ENCODE data around the gene RND2.

Gene RND2

DNA sequence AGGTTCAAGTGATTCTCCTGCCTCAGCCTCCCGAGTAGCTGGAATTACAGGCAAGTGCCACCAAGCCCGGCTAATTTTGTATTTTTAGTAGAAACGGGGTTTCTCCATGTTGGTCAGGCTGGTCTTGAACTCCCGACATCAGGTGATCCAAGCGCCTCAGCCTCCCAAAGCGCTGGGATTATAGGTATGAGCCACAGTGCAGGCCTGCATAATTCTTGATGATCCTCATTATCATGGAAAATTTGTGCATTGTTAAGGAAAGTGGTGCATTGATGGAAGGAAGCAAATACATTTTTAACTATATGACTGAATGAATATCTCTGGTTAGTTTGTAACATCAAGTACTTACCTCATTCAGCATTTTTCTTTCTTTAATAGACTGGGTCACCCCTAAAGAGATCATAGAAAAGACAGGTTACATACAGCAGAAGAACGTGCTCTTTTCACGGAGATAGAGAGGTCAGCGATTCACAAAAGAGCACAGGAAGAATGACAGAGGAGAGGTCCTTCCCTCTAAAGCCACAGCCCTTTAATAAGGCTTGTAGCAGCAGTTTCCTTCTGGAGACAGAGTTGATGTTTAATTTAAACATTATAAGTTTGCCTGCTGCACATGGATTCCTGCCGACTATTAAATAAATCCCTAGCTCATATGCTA, 38.1 kb downstream of the RND2 start:
- no peaks in the 10 kb centered on the region for H3K36me3 ChIP-seq (replicated peaks; ENCODE audit: insufficient read depth, low read length)

DNA sequence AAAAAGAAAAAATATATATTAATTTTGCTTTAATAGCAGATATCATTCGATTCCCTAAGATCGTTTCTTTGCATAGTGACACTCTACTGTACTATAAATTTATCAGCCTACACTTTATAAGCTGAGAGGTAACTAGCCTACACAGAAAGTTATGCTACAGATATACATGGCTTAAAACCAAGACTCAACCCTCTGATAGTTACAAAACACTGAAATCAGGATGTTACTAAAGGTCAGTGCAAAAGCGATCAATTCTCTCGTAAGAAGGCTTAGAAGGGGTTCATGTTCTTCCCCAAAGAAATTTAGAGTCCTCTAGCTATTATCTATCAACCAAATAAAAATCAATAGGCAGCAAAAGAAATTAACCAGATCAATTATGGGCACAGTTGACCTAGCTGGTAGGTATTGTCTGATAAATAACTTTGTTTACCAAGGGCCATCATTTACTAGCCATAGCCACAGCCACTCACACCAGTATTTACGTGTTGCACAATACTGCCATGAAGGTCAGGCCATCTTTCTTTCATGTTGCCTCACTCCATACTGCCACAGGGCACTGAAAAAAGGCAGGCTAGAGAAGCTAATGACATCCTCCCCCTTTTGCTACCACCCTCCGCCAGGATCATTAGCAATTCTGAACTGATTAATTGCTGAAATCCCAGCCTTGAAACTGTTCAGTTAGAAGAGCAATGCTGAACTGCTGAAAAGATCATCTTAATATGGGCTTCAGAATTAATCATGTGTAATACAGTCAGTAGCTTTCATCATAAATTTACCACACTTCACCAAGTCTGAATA, 43.7 kb downstream of the RND2 start:
- Histone ChIP-seq H3K9me2 (replicated peaks; ENCODE audit: insufficient read depth, low read length) (no peaks in the 10 kb centered on the region), H3K79me2 (ENCODE audit: low read length) (no peaks in the 10 kb centered on the region), H2AFZ (ENCODE audit: low read length) (no peak overlapping the region), H4K20me1 (ENCODE audit: insufficient read depth, low read length) (no peaks in the 10 kb centered on the region), H3K4me2 (ENCODE audit: low read depth, low read length) (no peak overlapping the region), H3K27ac (ENCODE audit: low read length) (no peak overlapping the region), H3F3A (ENCODE audit: insufficient read depth, low read length) (no peaks in the 10 kb centered on the region), H3K9ac (ENCODE audit: low read length) (no peak overlapping the region), H3K4me1 (ENCODE audit: low read length) (no peaks in the 10 kb centered on the region), H3K36me3 (replicated peaks; ENCODE audit: insufficient read depth, low read length) (no peaks in the 10 kb centered on the region), H3K4me3 (ENCODE audit: low read length) (no peak overlapping the region), H3K9me3 (replicated peaks; ENCODE audit: insufficient read depth, low read length) (no peaks in the 10 kb centered on the region), H3K27me3 (replicated peaks; ENCODE audit: insufficient read depth, low read length) (no peaks in the 10 kb centered on the region)
- TF ChIP-seq EZH2 (optimal IDR thresholded peaks at IDR 0.05; ENCODE audit: low read depth, low read length) (no peak), EZH2phosphoT487 (IDR thresholded peaks at IDR 0.05; ENCODE audit: low read length) (no peak)
- TF ChIP-seq, protein P1, sequence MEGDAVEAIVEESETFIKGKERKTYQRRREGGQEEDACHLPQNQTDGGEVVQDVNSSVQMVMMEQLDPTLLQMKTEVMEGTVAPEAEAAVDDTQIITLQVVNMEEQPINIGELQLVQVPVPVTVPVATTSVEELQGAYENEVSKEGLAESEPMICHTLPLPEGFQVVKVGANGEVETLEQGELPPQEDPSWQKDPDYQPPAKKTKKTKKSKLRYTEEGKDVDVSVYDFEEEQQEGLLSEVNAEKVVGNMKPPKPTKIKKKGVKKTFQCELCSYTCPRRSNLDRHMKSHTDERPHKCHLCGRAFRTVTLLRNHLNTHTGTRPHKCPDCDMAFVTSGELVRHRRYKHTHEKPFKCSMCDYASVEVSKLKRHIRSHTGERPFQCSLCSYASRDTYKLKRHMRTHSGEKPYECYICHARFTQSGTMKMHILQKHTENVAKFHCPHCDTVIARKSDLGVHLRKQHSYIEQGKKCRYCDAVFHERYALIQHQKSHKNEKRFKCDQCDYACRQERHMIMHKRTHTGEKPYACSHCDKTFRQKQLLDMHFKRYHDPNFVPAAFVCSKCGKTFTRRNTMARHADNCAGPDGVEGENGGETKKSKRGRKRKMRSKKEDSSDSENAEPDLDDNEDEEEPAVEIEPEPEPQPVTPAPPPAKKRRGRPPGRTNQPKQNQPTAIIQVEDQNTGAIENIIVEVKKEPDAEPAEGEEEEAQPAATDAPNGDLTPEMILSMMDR (IDR thresholded peaks at IDR 0.05; ENCODE audit: low read length) = no peak
- no peak for DNase-seq

More for the DNA sequence above, 38.1 kb downstream of the RND2 start:
- TF ChIP-seq, protein P1 (IDR thresholded peaks at IDR 0.05; ENCODE audit: low read length) = no peak
- no peak for TF ChIP-seq EZH2phosphoT487 (IDR thresholded peaks at IDR 0.05; ENCODE audit: low read length)
- no peak for DNase-seq
- Histone ChIP-seq H3K4me3 (ENCODE audit: low read length) (no peak overlapping the region), H3K9ac (ENCODE audit: low read length) (no peak overlapping the region), H4K20me1 (ENCODE audit: insufficient read depth, low read length) (no peaks in the 10 kb centered on the region), H3K9me3 (replicated peaks; ENCODE audit: insufficient read depth, low read length) (no peaks in the 10 kb centered on the region), H3K79me2 (ENCODE audit: low read length) (no peaks in the 10 kb centered on the region), H3K27me3 (replicated peaks; ENCODE audit: insufficient read depth, low read length) (no peaks in the 10 kb centered on the region), H3F3A (ENCODE audit: insufficient read depth, low read length) (no peaks in the 10 kb centered on the region), H3K4me2 (ENCODE audit: low read depth, low read length) (no peak overlapping the region), H3K9me2 (replicated peaks; ENCODE audit: insufficient read depth, low read length) (no peaks in the 10 kb centered on the region), H3K27ac (ENCODE audit: low read length) (no peak overlapping the region), H3K4me1 (ENCODE audit: low read length) (no peaks in the 10 kb centered on the region), H2AFZ (ENCODE audit: low read length) (no peak overlapping the region)

GRCh38 chr17:43069368-43069898, 44.4 kb downstream of the RND2 start:
- no peak for TF ChIP-seq EZH2phosphoT487 (IDR thresholded peaks at IDR 0.05; ENCODE audit: low read length)
- TF ChIP-seq EZH2 (optimal IDR thresholded peaks at IDR 0.05; ENCODE audit: low read depth, low read length) = no peak
- TF ChIP-seq, protein P1 (IDR thresholded peaks at IDR 0.05; ENCODE audit: low read length) = no peak
- no peaks in the 10 kb centered on the region for H3K9me3 ChIP-seq (replicated peaks; ENCODE audit: insufficient read depth, low read length)

More at GRCh38 chr17:43069368-43069898, 44.4 kb downstream of the RND2 start:
- Histone ChIP-seq H2AFZ (ENCODE audit: low read length) (no peak overlapping the region), H3K9ac (ENCODE audit: low read length) (no peak overlapping the region), H3K27me3 (replicated peaks; ENCODE audit: insufficient read depth, low read length) (no peaks in the 10 kb centered on the region), H4K20me1 (ENCODE audit: insufficient read depth, low read length) (no peaks in the 10 kb centered on the region), H3K36me3 (replicated peaks; ENCODE audit: insufficient read depth, low read length) (no peaks in the 10 kb centered on the region), H3K4me3 (ENCODE audit: low read length) (no peak overlapping the region), H3K4me2 (ENCODE audit: low read depth, low read length) (no peak overlapping the region), H3K79me2 (ENCODE audit: low read length) (no peaks in the 10 kb centered on the region), H3K27ac (ENCODE audit: low read length) (no peak overlapping the region), H3K4me1 (ENCODE audit: low read length) (no peaks in the 10 kb centered on the region), H3K9me2 (replicated peaks; ENCODE audit: insufficient read depth, low read length) (no peaks in the 10 kb centered on the region), H3F3A (ENCODE audit: insufficient read depth, low read length) (no peaks in the 10 kb centered on the region)
- no peak for DNase-seq
